K562 (cell line): Measurements from ENCODE around the gene CDC26. TPM values are rescaled to one million over a fixed set of nuclear protein-coding genes. Genes with fewer than 3 reads are reported as not detected.
A peak's percentile ranks its signal among the peaks of the same experiment; 100 is the strongest.

Source experiments
- EP300 ChIP-seq: IDR thresholded peaks from 2 replicates; pipeline ENCODE4 v1.6.1; 2012; ENCODE audit warnings: low read length, improper control_type of control experiment
- FOXK1 ChIP-seq: sonication (generic); formaldehyde crosslinking; IDR thresholded peaks from 2 replicates; pipeline ENCODE4 v1.8.0; 2022; ENCODE audit warnings: missing genetic modification reagents, mild to moderate bottlenecking, borderline replicate concordance
- FOXK2 ChIP-seq, 2 experiments: fragments of 450-650 bp; IDR thresholded peaks in 1 of 2; conservative IDR thresholded peaks in 1 of 2; 2 replicates each; pipeline ENCODE4 v1.6.1; 2016; ENCODE audit warnings: low read depth in 2 of 2, mild to moderate bottlenecking in 1 of 2
- GABPA ChIP-seq: fragments of 200-800 bp; sonication (Bioruptor generic); conservative IDR thresholded peaks from 2 replicates; pipeline ENCODE4 v1.6.1; 2016; ENCODE audit warnings: low read depth, missing genetic modification characterization, missing compliant biosample characterization
- MXD1 ChIP-seq: fragments of 250-450 bp; sonication (Bioruptor Pico); IDR thresholded peaks from 2 replicates; pipeline ENCODE4 v1.8.0; 2021; ENCODE audit warnings: borderline replicate concordance, mild to moderate bottlenecking, moderate library complexity; ENCODE audit not compliant: poor library complexity, severe bottlenecking
- NCOR1 ChIP-seq: fragments of 450-650 bp; IDR thresholded peaks from 2 replicates; pipeline ENCODE4 v1.6.1; 2016; ENCODE audit warnings: mild to moderate bottlenecking, moderate library complexity
- NEUROD1 ChIP-seq: fragments of 150-350 bp; IDR thresholded peaks from 2 replicates; pipeline ENCODE4 v1.6.1; 2014; ENCODE audit warnings: borderline replicate concordance, low read length, low read depth; ENCODE audit not compliant: partially characterized antibody
- POLR2A ChIP-seq: fragments of 450-650 bp; conservative IDR thresholded peaks from 2 replicates; pipeline ENCODE4 v1.6.1; 2016
- POLR2H ChIP-seq: IDR thresholded peaks from 2 replicates; pipeline ENCODE4 v1.6.1; 2016; ENCODE audit warnings: missing genetic modification characterization, low read depth, mild to moderate bottlenecking, control low read depth, missing compliant biosample characterization, moderate library complexity
- TAF9B ChIP-seq: fragments of 450-650 bp; IDR thresholded peaks from 2 replicates; pipeline ENCODE4 v1.6.1; 2018; ENCODE audit warnings: mild to moderate bottlenecking; ENCODE audit not compliant: partially characterized antibody
- U2AF1 ChIP-seq: fragments of 200-400 bp; formaldehyde crosslinking; optimal IDR thresholded peaks from 2 replicates; pipeline ENCODE3; 2017; ENCODE audit warnings: mild to moderate bottlenecking, low read depth, low read length, moderate library complexity
- ZBTB7A ChIP-seq: IDR thresholded peaks from 2 replicates; pipeline ENCODE4 v1.6.1; 2011; ENCODE audit warnings: low read depth, mild to moderate bottlenecking, low read length, moderate library complexity, borderline replicate concordance; ENCODE audit not compliant: control insufficient read depth
- ZFX ChIP-seq: sonication (generic); formaldehyde crosslinking; IDR thresholded peaks from 2 replicates; pipeline ENCODE4 v1.8.0; 2022; ENCODE audit warnings: mild to moderate bottlenecking, missing genetic modification reagents, moderate library complexity
- ZMIZ1 ChIP-seq, 2 experiments: fragments of 150-350 bp in 1 of 2; IDR thresholded peaks; 2 replicates each; pipeline ENCODE4 v1.6.1; 2012 to 2016; ENCODE audit warnings: low read depth in 2 of 2, low read length in 2 of 2, mild to moderate bottlenecking in 1 of 2, moderate library complexity in 1 of 2
- ZNF24 ChIP-seq: fragments of 450-650 bp; IDR thresholded peaks from 2 replicates; pipeline ENCODE4 v1.6.1; 2016
- ZNF766 ChIP-seq: fragments of 200-800 bp; sonication (Bioruptor generic); conservative IDR thresholded peaks from 2 replicates; pipeline ENCODE4 v1.6.1; 2016; ENCODE audit warnings: missing genetic modification characterization, missing compliant biosample characterization
- polyA plus RNA-seq, 8 experiments: library from polyadenylated mRNA; depleted of rRNA in 4 of 8; stranded (reverse) in 5 of 8; unstranded in 3 of 8; fragments of >200 nt; fragmentation: Nextera tagmentation in 2 of 8; fragmentation: Illumina TruSeq in 1 of 8; extraction: Ambion mirVana in 2 of 8; extraction: Trizol in 1 of 8; gene quantifications; 2 replicates each; pipeline versions ENCODE4 v1.2.1 to v1.2.3, GENCODE V29; 2011 to 2014; ENCODE audit warnings: inconsistent platforms in 1 of 8, missing spikeins in 1 of 8
- total RNA-seq, 7 experiments: library from RNA; depleted of rRNA in 6 of 7; stranded (reverse); fragments of >200 nt in 6 of 7; fragmentation: Illumina TruSeq in 2 of 7; extraction: Trizol in 2 of 7; gene quantifications; 2 replicates each; pipeline versions ENCODE4 v1.2.1 to v1.2.3, GENCODE V29; 2011 to 2021; ENCODE audit warnings: low replicate concordance in 1 of 7
- TF ChIP-seq, protein P1 (sequence below): sonication (generic); formaldehyde crosslinking; IDR thresholded peaks from 2 replicates; pipeline ENCODE4 v1.8.0; 2022; ENCODE audit warnings: missing genetic modification reagents, mild to moderate bottlenecking, moderate library complexity, borderline replicate concordance
- TF ChIP-seq, protein P2 (sequence below): sonication (generic); formaldehyde crosslinking; IDR thresholded peaks from 2 replicates; pipeline ENCODE4 v1.8.1; 2023; ENCODE audit warnings: mild to moderate bottlenecking, missing genetic modification reagents

CDC26 gene
- total and polyA plus RNA-seq, 9 of the 15 experiments (the other 6 are each of a cell fraction or from before 2014, with no cell fraction given), result 33.0 to 147 (median 60.0) TPM

DNA sequence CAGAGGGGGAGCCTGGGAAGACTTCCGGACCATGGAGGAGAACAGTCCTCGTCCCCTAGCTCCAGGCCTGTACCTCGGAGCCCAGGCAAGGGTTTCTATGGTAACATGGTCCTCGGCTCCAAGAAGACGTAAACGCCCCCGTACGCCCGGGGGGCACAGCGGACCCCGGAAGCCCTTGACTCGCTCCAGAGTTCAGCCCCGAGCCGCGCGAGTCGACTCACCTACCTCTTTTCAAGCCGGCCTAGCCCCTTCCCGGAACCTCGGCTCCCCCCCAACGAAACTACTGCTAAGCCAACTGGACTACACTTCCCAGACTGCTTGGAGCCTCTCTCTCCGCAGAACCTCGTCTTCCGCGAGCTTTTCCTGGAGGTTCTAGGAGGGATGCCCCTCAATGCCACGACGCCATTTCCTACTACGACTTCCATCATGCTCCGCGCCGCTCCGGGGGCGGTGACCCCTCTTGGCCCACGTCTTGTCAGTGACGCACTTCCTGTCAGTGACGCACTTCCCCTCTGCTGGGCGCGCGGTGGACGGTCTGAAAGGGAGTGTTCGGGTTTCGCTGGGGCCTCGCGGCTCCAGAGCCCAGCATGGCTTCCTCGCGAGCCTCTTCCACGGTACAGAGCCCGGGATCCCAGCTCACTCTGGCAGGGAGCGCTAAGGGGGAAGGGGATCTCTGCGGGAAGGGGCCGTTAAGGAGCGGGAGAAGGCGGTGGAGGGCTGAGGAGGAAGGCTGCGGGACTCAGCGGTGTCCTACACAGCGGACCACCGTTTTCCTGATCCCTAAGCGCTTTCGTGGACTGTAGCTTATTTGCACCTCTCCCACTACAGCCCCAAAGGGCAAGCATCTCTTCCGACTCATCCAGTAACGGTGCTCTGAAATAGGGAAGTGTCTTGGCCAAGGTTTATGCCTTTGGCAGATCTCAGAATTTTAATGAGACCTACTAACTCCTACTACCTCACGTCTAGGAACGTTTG, at the start of gene CDC26, which contains the start of gene PRPF4 (continued):
- TF ChIP-seq, protein P1, sequence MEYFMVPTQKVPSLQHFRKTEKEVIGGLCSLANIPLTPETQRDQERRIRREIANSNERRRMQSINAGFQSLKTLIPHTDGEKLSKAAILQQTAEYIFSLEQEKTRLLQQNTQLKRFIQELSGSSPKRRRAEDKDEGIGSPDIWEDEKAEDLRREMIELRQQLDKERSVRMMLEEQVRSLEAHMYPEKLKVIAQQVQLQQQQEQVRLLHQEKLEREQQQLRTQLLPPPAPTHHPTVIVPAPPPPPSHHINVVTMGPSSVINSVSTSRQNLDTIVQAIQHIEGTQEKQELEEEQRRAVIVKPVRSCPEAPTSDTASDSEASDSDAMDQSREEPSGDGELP (CRISPR knock-in tag), result peak; percentile 82
- TF ChIP-seq TAF9B (peak; percentile 78), MXD1 (CRISPR knock-in tag) (peak; percentile 49), POLR2A (peak; percentile 99), FOXK1 (CRISPR knock-in tag) (peak; percentile 9; the same call in 1 of the 2 replicates), FOXK2 (conservative IDR thresholded peaks at IDR 0.05 in 1 of 2, IDR thresholded peaks at IDR 0.05 in 1 of 2; ENCODE audit: low read depth in 2 of 2) (peak in 1 of 2 experiments; percentile 13; a peak in 1 of 4 replicates), U2AF1 (no peak), ZNF24 (no peak), NCOR1 (0 out of 2 replicates have a peak, but pooled peaks have one; percentile 14), NEUROD1 (peak; percentile 33), GABPA (tag) (peak; percentile 97), ZMIZ1 (IDR thresholded peaks at IDR 0.05; ENCODE audit: low read depth in 2 of 2, low read length in 2 of 2) (0 out of 4 replicates have a peak, but pooled peaks of 1 of the 2 experiments have one; percentile 22), POLR2H (tag) (peak; percentile 89), ZNF766 (CRISPR knock-in tag) (peak; percentile 73; the same call in 1 of the 2 replicates), ZFX (peak; percentile 88), EP300 (0 out of 2 replicates have a peak, but pooled peaks have one; percentile 2), ZBTB7A (peak; percentile 78)
- TF ChIP-seq, protein P2, sequence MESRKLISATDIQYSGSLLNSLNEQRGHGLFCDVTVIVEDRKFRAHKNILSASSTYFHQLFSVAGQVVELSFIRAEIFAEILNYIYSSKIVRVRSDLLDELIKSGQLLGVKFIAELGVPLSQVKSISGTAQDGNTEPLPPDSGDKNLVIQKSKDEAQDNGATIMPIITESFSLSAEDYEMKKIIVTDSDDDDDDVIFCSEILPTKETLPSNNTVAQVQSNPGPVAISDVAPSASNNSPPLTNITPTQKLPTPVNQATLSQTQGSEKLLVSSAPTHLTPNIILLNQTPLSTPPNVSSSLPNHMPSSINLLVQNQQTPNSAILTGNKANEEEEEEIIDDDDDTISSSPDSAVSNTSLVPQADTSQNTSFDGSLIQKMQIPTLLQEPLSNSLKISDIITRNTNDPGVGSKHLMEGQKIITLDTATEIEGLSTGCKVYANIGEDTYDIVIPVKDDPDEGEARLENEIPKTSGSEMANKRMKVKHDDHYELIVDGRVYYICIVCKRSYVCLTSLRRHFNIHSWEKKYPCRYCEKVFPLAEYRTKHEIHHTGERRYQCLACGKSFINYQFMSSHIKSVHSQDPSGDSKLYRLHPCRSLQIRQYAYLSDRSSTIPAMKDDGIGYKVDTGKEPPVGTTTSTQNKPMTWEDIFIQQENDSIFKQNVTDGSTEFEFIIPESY (CRISPR knock-in tag), result peak; percentile 6; the same call in 1 of the 2 replicates
